ES-I3 (cell line): ENCODE measurements around the gene MTMR3.

Experiments
- H3K36me3 ChIP-seq: 2 replicates; pipeline ENCODE4 v1.6.1; 2013; ENCODE audit warnings: mild to moderate bottlenecking, low read length, control low read depth, moderate library complexity; ENCODE audit not compliant: insufficient read depth
- H3K4me1 ChIP-seq: 2 replicates; pipeline ENCODE4 v1.6.1; 2013; ENCODE audit warnings: mild to moderate bottlenecking, control low read depth, low read length; ENCODE audit not compliant: insufficient read depth
- H3K9ac ChIP-seq: 2 replicates; pipeline ENCODE4 v1.6.1; 2013; ENCODE audit warnings: low read depth, mild to moderate bottlenecking, low read length, moderate library complexity
- H3K9me3 ChIP-seq: 2 replicates; pipeline ENCODE4 v1.6.1; 2013; ENCODE audit warnings: mild to moderate bottlenecking, low read length, moderate library complexity; ENCODE audit not compliant: control insufficient read depth, insufficient read depth

Gene MTMR3

GRCh38 chr22:30077279-30077880, 194.4 kb downstream of the MTMR3 start:
- H3K4me1 ChIP-seq, result no peaks in the 10 kb centered on the region
- no peaks in the 10 kb centered on the region for H3K9me3 ChIP-seq
- H3K36me3 ChIP-seq, result no peaks in the 10 kb centered on the region
- H3K9ac ChIP-seq, result no peak overlapping the region

GRCh38 chr22:30078320-30079311, 195.6 kb downstream of the MTMR3 start:
- Histone ChIP-seq H3K36me3 (no peaks in the 10 kb centered on the region), H3K9ac (no peak overlapping the region), H3K4me1 (no peaks in the 10 kb centered on the region)

GRCh38 chr22:30079952-30080533, 197.1 kb downstream of the MTMR3 start, which contains the start of gene HORMAD2:
HORMAD2 (plus strand) TSS chr22:30080464; CDS start chr22:30093953, 13,489 bp downstream.
- Histone ChIP-seq H3K9me3 (no peaks in the 10 kb centered on the region; the same call in 1 of the 2 replicates), H3K4me1 (no peaks in the 10 kb centered on the region), H3K9ac (peak within 1 kb of the TSS; percentile 55; the same call in 1 of the 2 replicates), H3K36me3 (no peaks in the 10 kb centered on the region)

More at GRCh38 chr22:30078320-30079311, 195.6 kb downstream of the MTMR3 start:
- no peaks in the 10 kb centered on the region for H3K9me3 ChIP-seq
